Right lobe of liver (tissue), 4 donors: ENCODE data around the gene NPHS1.

ENCODE experiments used
- POLR2A ChIP-seq: fragments of 450-650 bp; IDR thresholded peaks from one replicate; pipeline ENCODE4 v1.6.1; 2017; ENCODE audit warnings: antibody characterized with exemption, mild to moderate bottlenecking
- TF ChIP-seq, protein P1 (sequence below), 4 donors: fragments of 200-600 bp in 3 of 4; fragments of 450-650 bp in 1 of 4; IDR thresholded peaks; one replicate each; pipeline versions ENCODE4 v1.5.1 to v1.8.0; 2016 to 2022; ENCODE audit warnings: antibody characterized with exemption in 4 of 4, mild to moderate bottlenecking in 2 of 4
- donor health status: DM: no; HTN: no; CAD: no.
- donor health status: DM: no; HTN: no; CAD: no.
- donor health status: DM: no; HTN: yes; CAD: no.

DNA sequence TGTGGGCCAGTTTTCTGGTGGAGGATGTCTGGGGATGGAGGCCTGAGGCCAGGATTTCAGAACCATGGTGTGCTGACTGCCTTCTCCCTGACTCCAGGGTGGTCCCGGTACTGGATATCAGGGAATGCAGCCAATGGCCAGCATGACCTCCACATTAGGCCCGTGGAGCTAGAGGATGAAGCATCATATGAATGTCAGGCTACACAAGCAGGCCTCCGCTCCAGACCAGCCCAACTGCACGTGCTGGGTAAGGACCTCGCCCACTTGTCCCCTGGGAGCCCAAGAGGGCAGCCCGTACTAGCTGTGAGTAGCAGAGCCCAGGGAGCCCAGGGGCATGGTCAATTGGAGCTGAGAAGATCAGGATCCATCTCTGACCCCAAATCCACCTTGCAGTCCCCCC is 6.0 kb upstream of the NPHS1 start:
- no peak for TF ChIP-seq POLR2A
- TF ChIP-seq, protein P1, sequence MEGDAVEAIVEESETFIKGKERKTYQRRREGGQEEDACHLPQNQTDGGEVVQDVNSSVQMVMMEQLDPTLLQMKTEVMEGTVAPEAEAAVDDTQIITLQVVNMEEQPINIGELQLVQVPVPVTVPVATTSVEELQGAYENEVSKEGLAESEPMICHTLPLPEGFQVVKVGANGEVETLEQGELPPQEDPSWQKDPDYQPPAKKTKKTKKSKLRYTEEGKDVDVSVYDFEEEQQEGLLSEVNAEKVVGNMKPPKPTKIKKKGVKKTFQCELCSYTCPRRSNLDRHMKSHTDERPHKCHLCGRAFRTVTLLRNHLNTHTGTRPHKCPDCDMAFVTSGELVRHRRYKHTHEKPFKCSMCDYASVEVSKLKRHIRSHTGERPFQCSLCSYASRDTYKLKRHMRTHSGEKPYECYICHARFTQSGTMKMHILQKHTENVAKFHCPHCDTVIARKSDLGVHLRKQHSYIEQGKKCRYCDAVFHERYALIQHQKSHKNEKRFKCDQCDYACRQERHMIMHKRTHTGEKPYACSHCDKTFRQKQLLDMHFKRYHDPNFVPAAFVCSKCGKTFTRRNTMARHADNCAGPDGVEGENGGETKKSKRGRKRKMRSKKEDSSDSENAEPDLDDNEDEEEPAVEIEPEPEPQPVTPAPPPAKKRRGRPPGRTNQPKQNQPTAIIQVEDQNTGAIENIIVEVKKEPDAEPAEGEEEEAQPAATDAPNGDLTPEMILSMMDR (IDR thresholded peaks at IDR 0.05) = no peak
